ENCODE measurements around the gene UTP14C.
"Not testable (repeated sequence)": the region's sequence is repeated elsewhere in the genome, so short reads cannot be mapped to it uniquely, and the experiment has no call there.

Gene UTP14C

GRCh38 chr13:52002361-52002760 is 22.1 kb upstream of the UTP14C start:
- DNase-seq (ENCODE audit: low spot score) = no peak

- no peak for DNase-seq (ENCODE audit: low spot score)
These were observed 20.9 kb upstream of the UTP14C start for GRCh38 chr13:52003541-52003940.

GRCh38 chr13:52004511-52005170 is 19.9 kb upstream of the UTP14C start:
- no peak for DNase-seq (ENCODE audit: low spot score)

- no peak for DNase-seq (ENCODE audit: low spot score)
These were observed 18.5 kb upstream of the UTP14C start for GRCh38 chr13:52005841-52006522.

GRCh38 chr13:52006523-52007245 is 17.8 kb upstream of the UTP14C start:
- DNase-seq (ENCODE audit: low spot score) = no peak

GRCh38 chr13:52009946-52010345 is 14.5 kb upstream of the UTP14C start:
- DNase-seq (ENCODE audit: low spot score) = no peak

GRCh38 chr13:52010890-52011631 is 13.4 kb upstream of the UTP14C start, which contains the start of gene ATP7B:
Gene ATP7B (minus strand): TSS chr13:52011450. CDS start chr13:52011337, 113 bp downstream.
- DNase-seq (ENCODE audit: low spot score) = peak; percentile 26

GRCh38 chr13:52011632-52012511 is 12.6 kb upstream of the UTP14C start, which contains the start of gene ALG11:
Gene ALG11 (plus strand): TSS chr13:52012398. CDS start chr13:52012419, 21 bp downstream.
- peak; percentile 99 for DNase-seq (ENCODE audit: low spot score)

GRCh38 chr13:52012512-52012836 is 12.0 kb upstream of the UTP14C start:
- DNase-seq (ENCODE audit: low spot score) = no peak

- DNase-seq (ENCODE audit: low spot score) = no peak
These were observed 8.2 kb upstream of the UTP14C start for GRCh38 chr13:52016296-52016695.

GRCh38 chr13:52020191-52020590 is 4.3 kb upstream of the UTP14C start:
- DNase-seq (ENCODE audit: low spot score) = no peak

- no peak for DNase-seq (ENCODE audit: low spot score)
These were observed 2.1 kb upstream of the UTP14C start for GRCh38 chr13:52022356-52022755.

- no peak for DNase-seq (ENCODE audit: low spot score)
These were observed 1.2 kb downstream of the UTP14C start for GRCh38 chr13:52025475-52026245.

GRCh38 chr13:52026246-52026626 is 1.7 kb downstream of the UTP14C start:
- no peak for DNase-seq (ENCODE audit: low spot score)

GRCh38 chr13:52027832-52028231 is 3.3 kb downstream of the UTP14C start:
- DNase-seq (ENCODE audit: low spot score) = no peak

GRCh38 chr13:52029569-52029968 is 5.1 kb downstream of the UTP14C start:
- no peak for DNase-seq (ENCODE audit: low spot score)

- not testable (repeated sequence) for DNase-seq (ENCODE audit: low spot score)
These were observed 5.9 kb downstream of the UTP14C start for GRCh38 chr13:52030401-52030800.

- DNase-seq (ENCODE audit: low spot score) = no peak
These were observed 8.5 kb downstream of the UTP14C start for GRCh38 chr13:52033039-52033438.

- DNase-seq (ENCODE audit: low spot score) = no peak
These were observed 10.2 kb downstream of the UTP14C start for GRCh38 chr13:52034616-52035226.

GRCh38 chr13:52036037-52036436 is 11.5 kb downstream of the UTP14C start:
- no peak for DNase-seq (ENCODE audit: low spot score)
